GM04503 (cell line): ENCODE measurements around the gene PBXIP1.
A peak's percentile ranks its signal among the peaks of the same experiment; 100 is the strongest.

ENCODE experiments used
- DNase-seq: peaks from one replicate; pipeline ENCODE4 v3.0.0-alpha.2; 2012; ENCODE audit warnings: low read depth

The PBXIP1 gene

DNA sequence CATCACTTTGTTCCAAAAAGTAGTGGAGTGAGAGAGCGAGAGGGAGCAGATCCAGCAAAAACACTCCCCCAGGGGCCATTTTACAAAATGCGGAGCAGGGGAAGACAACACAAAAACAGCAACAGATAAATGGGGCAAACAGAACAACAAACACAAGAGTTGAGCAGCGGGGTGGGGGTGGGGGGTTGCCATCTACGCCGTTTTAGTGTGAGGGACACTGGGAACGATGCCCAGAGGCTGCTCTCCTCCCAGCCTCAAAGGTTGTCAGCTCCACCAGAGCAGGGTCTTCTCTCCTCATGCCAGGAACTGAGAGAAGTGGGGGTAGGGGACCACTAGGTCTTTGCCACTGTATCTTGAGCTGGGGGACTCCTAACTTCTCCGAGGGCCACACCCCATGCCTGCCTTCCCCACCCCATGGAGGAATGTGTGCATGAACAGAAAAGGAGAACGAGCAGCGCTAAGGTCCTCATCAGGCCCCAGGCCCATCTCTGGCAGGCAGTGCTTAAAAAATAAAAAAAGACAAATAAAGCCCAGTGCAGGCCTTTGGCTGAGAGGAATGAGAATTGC is 1.3 kb upstream of the PBXIP1 start:
- DNase-seq: no peak

DNA sequence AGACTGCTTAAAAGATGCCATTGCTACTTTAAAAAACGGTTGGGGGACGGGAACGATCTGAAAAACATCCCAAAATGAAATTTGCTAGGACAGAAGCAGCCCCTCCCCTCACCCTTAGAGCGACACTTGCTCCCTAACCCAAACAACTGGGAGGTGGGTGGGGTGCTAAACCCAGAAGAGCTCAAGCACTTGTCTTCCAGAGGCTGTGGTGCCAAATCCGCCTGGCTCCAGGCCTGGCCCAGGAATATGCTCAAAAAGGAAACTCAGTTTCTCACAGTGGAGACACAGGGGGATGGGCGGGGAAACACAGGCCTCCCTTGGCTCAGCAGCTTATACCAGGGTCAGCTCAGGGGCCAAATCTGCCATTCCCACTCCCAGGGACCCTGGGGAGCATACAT is 644 bp upstream of the PBXIP1 start:
- no peak for DNase-seq

DNA sequence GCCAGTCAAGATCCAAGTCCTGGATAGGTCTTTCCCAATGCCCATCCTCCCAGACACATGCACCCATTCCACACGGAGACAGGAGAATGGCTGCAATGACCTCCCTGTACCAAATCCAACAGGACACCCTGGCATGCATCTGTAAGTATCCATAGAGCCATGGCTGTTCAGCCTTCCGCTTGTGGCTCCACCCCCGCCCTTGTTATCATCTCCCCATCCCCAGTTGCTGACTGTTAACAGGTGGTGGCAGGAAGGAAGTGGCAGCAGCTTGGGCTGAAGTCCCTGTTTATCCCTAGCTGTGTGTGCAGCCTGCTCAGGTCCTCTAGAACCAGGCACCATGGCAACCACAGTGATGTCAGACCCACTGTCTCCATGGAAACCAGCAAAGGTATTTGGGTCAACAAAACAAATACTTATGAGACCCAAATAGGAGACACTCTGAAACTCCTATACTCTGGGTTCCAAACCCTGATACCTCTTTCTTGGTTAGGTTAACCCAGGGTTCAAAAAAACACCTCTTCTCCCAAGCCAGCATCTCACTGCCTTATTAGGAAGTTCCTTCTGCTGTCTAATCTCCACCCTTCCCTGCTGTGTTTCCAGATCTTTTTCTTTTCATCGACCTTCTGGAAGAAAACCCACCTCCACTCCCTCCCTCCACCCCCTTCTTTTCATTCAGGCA is 721 bp downstream of the PBXIP1 start:
- peak; percentile 47 for DNase-seq

DNA sequence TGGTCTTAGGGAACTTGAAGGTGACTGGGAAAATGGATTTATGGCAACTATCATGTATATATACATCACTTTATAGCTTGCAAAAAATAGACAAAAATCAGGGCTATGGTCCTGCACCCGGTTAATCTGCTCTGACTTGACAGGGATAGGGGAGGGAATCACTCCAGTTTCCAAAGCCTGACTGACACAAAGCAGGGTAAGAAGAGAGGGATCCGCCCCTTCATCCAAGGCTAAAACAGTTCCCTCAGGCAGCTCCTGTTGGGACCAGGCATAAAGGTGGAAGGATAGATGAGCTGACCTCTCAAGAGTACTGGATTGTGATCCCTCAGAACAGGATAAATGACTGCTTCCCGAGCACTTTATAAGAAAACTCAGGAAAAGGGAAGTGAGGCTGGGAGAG is 1.4 kb downstream of the PBXIP1 start:
- DNase-seq: no peak

DNA sequence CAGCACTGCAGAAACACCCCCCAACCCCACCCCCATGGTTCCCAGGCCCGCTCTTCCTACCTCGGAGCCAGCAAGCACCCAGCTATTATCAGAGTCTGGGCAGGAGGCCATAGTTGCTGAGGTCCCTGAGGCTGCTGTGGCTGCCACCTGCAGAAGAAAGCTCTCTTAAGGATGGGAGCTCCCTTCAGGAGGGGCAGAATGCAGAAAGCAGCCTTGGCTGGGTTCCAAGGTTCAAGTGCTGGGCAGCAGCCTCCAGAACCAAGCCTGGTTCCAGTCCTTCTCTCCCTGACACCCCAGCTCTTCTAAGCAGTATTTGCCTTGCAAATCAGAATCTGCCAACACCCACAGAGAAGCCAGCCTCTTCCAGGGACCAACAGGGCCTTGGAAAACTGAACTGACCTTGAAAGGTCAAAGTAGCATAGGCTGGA is 2.3 kb downstream of the PBXIP1 start:
- no peak for DNase-seq

DNA sequence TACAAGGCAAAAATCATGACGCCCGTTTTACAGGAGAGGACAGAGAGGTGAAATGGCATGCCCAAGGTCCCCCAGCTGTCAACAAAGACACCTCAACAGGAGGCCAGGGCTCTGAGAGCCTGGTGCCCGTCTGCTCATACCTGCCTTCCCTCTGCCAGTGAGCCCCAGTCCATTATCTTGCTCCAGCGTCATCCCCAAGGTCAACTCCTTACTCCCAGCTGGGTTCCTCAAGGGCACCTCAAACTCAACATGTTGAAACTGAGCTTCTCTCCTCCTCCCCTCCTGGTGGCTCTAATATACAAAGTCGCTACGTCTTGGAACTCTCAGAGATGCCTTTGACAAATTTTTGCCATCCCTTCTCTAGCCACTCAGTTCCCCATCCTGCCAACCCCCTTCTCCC is 3.2 kb downstream of the PBXIP1 start:
- no peak for DNase-seq

DNA sequence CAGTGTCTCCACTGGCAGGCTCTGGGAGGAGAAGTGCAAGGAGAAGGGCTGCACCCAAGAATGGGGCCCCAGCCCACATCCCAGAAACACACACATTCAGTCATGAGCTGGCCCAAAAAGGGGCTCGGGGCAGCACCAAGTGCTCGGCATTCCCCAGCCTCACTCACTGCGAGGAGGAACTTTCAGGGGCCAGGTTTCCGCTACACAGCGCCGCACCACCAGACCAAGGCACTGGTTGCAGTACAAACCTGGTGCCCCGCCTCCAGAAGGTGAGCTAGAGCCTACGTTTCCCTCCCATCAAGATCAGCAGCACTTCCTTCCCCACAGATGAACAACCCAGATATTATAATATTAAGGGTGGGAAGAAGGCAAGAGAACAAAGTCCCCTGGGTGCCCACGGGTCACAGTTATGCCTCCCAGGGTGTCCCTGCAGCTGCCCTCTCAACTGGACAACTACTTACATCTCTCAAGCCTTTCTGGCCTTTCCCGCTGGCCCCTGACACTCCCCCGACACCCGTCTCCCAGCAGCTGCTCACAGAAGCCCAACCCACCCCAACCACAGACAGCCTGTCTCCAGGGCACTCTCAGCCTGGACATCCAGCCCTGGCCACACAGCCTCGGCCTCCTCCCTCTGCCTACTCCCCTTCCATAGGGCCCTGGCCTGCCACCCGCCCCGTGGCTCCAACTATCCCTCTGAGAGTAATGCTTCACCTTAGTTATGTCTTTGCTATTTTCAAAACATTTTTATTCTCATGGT is 3.8 kb downstream of the PBXIP1 start:
- DNase-seq: no peak

DNA sequence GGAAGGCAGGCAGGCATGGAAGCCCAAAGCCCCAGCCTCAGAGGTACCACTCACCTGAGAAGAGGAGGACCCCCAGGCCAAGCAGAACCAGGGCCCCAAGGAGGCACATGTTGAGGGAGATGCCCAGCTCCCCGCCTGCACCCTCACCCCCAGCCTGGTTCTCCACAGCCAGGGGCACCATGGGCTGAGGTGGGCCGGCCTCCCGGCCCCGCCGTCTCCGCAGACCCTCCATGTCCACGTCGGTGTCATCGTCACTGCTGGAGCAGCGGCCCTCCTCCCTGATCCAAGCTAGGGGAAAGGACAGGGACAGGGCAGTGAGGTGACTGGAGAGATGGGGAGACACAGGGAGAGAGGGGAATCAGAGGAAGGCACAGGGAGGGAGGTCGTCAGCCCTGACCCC is 7.8 kb downstream of the PBXIP1 start:
- DNase-seq: no peak

DNA sequence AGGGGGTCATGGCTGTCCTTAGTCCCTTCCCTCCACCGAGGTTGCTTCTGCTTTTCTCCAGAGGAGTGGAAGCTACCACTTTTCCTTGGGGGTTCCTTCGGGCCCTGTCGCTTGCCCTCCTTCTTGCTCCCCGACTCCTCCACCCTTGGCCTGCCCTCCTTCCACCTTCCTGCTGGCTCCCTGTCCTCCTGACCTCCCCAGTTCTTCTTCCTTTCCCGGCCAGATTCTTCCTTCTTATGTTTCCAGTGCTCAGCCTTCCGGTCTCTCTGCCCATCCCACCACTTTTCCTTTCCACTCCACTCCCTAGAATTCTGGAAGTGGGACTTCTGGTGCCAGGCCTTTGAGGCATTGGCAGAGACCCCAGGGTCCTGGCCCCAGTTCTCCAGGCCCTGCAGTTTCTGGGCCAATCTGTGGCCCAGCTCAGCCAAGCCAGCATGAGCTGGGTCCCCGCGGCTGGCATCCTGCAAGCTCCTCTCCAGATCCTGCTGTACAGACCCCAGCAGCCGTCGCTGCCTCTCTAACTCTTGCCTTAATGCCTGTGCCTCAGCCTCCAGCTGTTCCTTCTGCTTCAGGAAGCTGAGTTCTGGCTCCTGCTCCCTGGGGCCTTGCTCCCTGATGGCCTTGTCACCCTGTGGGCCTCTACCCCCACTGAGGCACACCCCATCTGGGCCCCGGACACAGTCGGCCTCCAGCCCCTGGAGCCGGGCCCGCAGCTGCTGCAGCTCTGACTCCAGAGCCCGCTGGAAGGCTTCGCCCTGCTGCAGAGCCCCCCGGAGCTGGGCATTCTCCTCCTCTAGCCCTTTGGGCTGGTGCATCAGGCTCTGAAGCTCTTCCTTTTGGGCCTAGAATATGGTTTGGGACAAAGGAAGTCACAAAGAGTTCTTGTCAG is 9.7 kb downstream of the PBXIP1 start:
- DNase-seq: no peak

DNA sequence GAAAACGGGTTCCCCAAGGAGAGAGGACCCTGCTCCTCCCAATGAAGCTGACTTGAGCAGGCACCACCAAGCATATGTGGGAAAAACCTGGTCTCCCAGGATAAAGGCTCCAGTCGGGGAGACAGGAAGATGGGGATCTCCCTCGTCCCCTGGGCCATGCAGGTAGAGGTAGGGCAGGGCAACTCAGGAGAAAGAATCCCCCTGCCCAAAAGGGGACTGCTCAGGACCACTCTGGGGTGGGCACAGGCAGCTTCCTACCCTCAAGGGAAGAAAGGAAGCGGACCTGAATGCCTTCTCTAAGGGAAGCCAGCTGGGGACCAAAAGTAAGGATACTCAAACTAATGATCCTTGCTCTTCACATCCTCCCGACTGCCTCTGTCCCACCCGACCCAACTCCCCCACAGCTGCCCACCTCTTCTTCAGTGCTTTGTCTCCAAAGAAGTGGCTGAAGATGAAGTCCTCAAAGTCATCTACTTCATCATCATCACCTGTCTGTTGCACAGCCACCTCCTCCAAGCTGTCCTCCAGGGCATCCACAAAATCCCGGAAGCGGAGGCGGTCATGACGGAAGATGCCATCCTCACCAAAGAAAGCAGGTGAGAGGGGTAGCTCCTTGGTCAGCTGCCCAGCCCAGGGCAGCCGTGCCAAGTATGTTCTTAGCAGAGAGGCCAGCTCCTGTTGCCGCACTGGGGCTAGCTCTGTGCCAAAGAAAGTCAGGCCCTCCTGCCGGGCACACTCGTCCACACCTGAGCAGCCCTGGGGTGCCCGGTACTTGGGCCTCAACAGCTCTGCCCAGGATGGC is 10.5 kb downstream of the PBXIP1 start:
- no peak for DNase-seq

DNA sequence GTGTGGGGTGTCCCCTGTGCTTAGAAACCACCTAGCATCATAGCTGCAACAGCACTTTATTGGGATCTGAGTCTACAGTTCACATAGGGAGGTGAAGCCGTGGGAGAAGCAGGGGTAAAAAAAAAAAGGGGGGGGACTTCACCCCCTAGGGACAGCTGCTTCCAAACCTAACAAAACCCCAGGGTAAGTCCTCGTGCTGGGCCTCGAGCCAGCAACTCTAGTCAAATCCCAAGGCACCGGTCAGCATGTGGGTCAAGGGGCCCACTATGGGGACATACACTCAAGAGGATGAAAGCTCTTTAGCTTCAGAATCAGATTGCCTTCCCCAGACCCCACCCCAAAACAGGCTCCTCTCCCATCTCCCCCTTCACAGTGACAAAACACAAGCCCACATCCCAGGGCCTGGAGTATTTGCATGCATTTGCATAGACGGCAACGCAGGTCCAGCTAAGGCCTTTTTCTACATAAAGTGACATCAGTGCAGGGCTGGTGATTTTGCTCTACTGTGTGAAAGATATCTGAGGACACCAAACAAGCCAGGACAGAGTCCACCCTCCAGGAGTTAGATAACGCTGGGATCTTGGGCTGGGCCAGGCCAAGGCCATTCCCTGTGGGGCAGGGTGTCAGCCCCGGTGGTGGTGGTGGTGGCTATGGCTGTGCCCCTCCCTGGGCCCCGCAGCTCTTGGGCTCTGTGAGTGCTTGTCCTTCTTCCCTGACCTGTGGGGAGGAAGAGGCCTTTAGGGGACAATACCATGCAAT is 11.3 kb downstream of the PBXIP1 start:
- no peak for DNase-seq

DNA sequence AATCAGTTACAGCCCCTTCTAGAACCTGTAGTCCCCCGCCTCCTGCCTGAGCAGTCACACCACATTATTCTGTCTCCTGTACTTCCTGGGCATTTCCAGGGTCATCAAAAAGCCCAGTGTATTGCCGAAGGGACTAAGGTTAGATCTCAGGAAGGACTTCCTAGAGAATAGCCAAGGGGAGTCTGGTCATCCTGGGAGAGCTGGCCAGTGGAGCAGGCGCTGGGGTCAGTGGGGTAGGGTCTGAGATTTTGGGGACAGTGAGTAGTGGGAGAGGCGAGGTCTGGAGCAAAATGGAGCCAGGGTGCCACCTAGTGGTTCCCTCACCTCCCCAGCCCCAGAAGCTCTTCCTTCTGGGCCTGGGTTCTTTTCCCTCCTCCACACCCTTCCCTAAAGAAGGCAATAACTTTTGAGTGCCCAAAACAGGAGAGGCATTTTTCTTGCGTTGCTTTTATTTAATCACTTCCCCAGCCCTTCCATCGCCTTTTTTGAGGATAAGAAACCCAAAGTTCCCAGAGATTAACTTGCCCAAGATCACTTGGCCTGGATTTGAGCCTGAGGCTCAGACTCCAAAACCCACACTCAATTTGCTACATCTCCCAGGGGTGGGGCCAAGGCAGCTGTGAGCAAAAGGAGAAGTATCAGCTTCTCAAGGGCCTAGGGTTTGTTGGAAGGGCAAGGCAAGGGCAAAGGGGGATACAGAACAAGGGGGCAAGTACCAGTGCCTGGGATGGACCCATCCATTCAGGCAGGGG is 12.1 kb downstream of the PBXIP1 start:
- DNase-seq: no peak

DNA sequence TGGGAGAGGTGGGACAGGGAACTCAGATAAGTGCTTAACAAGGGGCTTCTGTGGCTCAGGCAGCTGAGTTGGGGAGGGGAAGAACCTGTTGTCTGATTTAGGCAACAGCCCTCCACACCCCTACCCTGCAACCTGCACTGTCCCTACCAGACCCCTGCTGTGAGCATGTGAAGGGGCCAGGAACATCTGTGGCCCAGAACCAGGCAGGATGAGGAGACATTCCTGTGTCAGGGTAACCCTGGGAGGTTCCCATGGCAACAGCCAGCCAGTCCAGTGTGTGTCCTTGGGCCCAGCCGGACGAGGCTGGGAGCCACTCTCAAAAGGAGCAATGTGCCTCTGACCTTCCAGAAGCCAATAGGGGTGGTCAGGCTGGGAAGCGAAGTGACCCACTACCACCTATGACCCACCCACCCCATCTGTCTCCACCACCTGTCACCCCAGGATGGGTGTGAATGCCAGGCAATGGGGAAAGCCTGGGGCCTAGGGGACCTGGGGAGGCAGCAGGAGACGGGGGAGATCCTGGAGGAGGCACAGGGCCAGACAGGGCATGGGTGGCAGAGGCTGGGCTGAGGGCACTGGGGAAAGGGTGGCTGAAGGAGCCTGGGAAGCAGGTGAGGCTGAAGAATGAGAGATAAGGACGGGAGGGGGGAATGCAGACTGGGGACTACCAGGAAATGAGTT is 14.4 kb downstream of the PBXIP1 start:
- no peak for DNase-seq

DNA sequence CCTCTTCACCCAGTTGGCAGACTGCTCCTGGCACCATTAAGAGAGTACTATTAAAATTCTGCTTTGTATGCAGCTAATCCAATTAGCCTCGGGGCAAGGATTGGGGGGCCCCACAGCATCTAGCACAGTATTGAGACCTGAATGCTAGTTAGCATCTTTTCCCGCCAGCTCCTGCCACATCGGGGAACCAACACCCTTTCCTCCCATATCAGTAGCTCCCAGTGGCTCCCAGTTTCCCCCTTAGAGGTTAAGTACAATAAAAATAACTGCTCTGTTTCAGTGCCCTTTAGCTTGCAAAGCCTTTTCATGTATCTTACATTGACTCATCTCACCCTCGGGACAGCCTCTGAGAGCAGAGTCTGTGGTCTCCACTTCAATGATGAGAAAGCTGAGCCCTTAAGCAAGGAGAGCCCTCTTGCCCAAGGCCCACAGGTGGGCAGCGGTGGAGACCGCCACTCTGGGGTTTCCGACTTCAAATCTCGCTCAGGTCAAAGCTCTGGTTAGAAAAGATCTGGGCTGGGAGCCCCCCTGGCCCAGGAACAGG is 15.2 kb downstream of the PBXIP1 start:
- DNase-seq: no peak

DNA sequence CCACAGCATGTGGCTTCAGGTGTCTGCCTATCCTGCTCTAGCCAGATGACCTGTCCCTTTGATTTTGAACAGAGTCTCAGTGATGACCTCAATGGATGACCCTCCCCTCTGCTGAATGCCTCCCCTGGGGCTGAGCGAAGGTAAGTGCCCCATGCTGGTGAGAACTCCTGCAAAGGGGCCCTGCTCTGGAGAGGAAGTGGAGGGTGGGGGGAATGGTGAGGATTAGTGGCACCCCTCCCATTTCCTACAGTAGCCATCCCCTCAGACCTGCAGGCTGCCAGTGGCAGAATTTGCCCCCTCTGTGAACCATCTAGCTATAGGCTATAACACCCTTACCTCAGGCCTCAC is 15.7 kb downstream of the PBXIP1 start:
- DNase-seq: no peak

DNA sequence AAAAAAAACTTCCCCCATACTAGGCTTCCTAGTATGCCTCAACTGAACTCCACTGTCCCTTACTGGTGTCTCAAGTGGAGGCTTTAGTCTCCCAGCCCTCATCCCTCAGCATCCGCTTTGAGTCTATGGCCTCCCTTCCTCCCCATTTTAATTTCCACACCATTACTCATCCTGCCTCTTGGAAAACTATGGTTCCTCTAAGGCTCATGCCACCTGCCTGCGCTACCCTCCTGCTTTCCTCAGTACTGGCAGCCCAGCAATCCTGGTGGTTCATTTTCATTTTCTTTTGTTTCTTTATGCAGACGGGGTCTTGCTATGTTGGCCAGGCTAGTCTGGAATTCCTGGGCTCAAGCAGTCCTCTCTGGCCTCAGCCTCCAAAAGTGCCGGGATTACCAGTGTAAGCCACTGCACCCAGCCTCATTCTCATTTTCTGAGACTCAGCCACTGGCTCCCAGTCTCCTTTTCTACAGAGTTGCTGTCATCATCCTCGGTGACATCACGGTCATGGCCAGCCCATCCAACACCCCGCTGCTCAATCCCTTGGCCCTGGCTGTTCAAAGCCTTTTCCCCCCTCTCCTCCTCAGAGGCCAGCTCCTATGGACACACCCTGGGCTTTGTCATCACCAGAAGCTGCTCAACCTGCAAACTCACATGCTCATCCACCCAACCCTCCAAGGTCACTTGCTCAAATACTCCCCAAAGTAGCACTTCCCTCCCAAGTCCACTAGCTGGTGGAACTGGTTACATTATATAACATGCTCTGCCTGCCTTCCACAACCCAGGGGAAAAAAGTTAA is 17.1 kb downstream of the PBXIP1 start:
- DNase-seq: no peak

DNA sequence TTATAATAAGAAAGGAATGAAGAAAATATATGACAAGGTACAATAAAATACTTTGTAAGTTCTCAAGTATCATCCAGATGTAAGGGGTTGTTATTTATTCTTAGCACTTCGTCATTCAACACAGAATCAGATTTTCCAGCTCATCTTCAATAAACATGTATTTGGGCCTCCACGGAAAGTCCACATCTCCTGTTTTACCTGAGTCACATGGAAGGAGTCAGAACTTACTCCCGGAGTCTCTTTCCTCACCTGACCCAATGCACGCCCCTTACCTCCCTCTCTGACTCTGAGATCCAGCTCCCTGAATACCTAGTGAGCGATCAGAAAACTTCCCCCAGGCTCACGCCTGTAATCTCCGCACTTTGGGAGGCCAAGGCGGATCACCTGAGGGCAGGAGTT is 17.9 kb downstream of the PBXIP1 start:
- DNase-seq: no peak
